Measurements from ENCODE around the gene MYH14. TPM values are rescaled to one million over a fixed set of nuclear protein-coding genes. Genes with fewer than 3 reads are reported as not detected.

The MYH14 gene
- total and polyA plus RNA-seq, 7 donors, result 55.4 to 298 (median 164) TPM

- DNase-seq, result no peak
- Histone ChIP-seq H3K27me3 (ENCODE audit: insufficient read depth in 3 of 3, low read length in 2 of 3) (no peaks in the 10 kb centered on the region), H3K36me3 (ENCODE audit: insufficient read depth in 1 of 2, low read depth in 1 of 2) (peaks cover 7 to 99% of the 10 kb centered on the region in 2 donors), H3K9me3 (peaks cover 12% of the 10 kb centered on the region), H3K27ac (no peak overlapping the region), H3K4me1 (no peaks in the 10 kb centered on the region), H3K4me3 (no peak overlapping the region)
- ATAC-seq, result no peak
- TF ChIP-seq CTCF (IDR thresholded peaks at IDR 0.05), result no peak
- intact Hi-C loops (cut with DNase I), result no loop called here
- WGBS, 3 donors, result 87 to 95% (median 89%) methylated on average over 2 of the region's 2 CpGs
Observed at GRCh38 chr19:50287331-50287730, 83.9 kb downstream of the MYH14 start.

GRCh38 chr19:50288954-50289353 lies 85.5 kb downstream of the MYH14 start:
- H3K27ac ChIP-seq, result no peak overlapping the region
- peaks cover 7 to 95% of the 10 kb centered on the region in 2 donors for H3K36me3 ChIP-seq (ENCODE audit: insufficient read depth in 1 of 2, low read depth in 1 of 2)
- no peaks in the 10 kb centered on the region for H3K27me3 ChIP-seq (ENCODE audit: insufficient read depth in 3 of 3, low read length in 2 of 3)
- H3K9me3 ChIP-seq, result peaks cover 12% of the 10 kb centered on the region
- H3K4me1 ChIP-seq, result no peaks in the 10 kb centered on the region
- DNase-seq (no peak), ATAC-seq (no peak)
- intact Hi-C loops (cut with DNase I), result no loop called here
- H3K4me3 ChIP-seq, result no peak overlapping the region
- no peak for TF ChIP-seq CTCF (IDR thresholded peaks at IDR 0.05)
- WGBS, 3 donors, result 88 to 92% (median 89%) methylated on average over 5 of the region's 5 CpGs

- peaks cover 12% of the 10 kb centered on the region for H3K9me3 ChIP-seq
- intact Hi-C loops (cut with DNase I), result loop anchor here in 1 of 2 donors (10.0 kb wide), 1 partner anchor 45 kb away; no protein-coding TSS in a partner anchor
- H3K4me1 ChIP-seq, result no peaks in the 10 kb centered on the region
- H3K27ac ChIP-seq, result no peak overlapping the region
- 70 to 73% (median 71%) methylated on average over 6 of the region's 6 CpGs for WGBS, 3 donors
- no peaks in the 10 kb centered on the region for H3K27me3 ChIP-seq (ENCODE audit: insufficient read depth in 3 of 3, low read length in 2 of 3)
- H3K36me3 ChIP-seq (ENCODE audit: insufficient read depth in 1 of 2, low read depth in 1 of 2), result peaks cover 7 to 93% of the 10 kb centered on the region in 2 donors
- H3K4me3 ChIP-seq, result no peak overlapping the region
- ATAC-seq (no peak), DNase-seq (no peak)
- no peak for TF ChIP-seq CTCF (IDR thresholded peaks at IDR 0.05)
Observed at GRCh38 chr19:50290011-50290410, 86.6 kb downstream of the MYH14 start.

DNA sequence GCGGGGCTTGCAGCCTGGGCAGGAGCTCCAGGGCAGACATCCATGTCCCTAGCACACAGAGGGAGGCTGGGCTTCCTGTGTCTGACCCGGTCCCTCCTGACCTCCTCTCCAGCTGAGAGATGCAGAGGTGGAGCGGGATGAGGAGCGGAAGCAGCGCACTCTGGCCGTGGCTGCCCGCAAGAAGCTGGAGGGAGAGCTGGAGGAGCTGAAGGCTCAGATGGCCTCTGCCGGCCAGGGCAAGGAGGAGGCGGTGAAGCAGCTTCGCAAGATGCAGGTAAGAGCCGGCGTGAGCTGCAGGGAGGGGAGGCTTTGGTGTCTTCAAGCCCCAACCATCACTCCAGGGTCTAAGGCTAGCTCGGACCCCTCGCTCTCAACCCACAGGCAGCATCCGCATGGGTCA lies 87.4 kb downstream of the MYH14 start:
- 64 to 78% (median 78%) methylated on average over 11 to 15 of the region's 15 CpGs for WGBS, 3 donors
- ATAC-seq (no peak), DNase-seq (no peak)

More for the DNA sequence above, 87.4 kb downstream of the MYH14 start:
- H3K27ac ChIP-seq, result no peak overlapping the region
- TF ChIP-seq CTCF (IDR thresholded peaks at IDR 0.05), result no peak
- H3K36me3 ChIP-seq (ENCODE audit: insufficient read depth in 1 of 2, low read depth in 1 of 2), result peaks cover 7 to 89% of the 10 kb centered on the region in 2 donors
- H3K4me3 ChIP-seq, result no peak overlapping the region
- H3K4me1 ChIP-seq, result no peaks in the 10 kb centered on the region
- H3K27me3 ChIP-seq (ENCODE audit: insufficient read depth in 3 of 3, low read length in 2 of 3), result no peaks in the 10 kb centered on the region
- intact Hi-C loops (cut with DNase I), result loop anchor here in 1 of 2 donors (10.0 kb wide), 1 partner anchor 46 kb away; no protein-coding TSS in a partner anchor
- H3K9me3 ChIP-seq, result peaks cover 5% of the 10 kb centered on the region
